K562 (cell line): ENCODE measurements around the gene ECT2. TPM values are rescaled to one million over a fixed set of nuclear protein-coding genes. Genes with fewer than 3 reads are reported as not detected.

Experiments
- ATAC-seq: fragments of 200-7000 bp; cut with Tn5 transposase; 3 replicates; pipeline ENCODE4 v1.9.1; 2020; ENCODE audit warnings: moderate library complexity
- BruUV-seq: library from RNA; stranded (reverse); fragments of 400-500 nt; replicated peaks from 2 replicates; lab custom pipeline; 2021; lab: Mats Ljungman, UMichigan
- CTCF ChIA-PET: fragments of 300-600 bp; formaldehyde crosslinking; extraction: SDS; loops from one replicate; lab custom pipeline; 2021; ENCODE audit warnings: low intra/inter-chr PET ratio; lab: Yijun Ruan, JAX
- POLR2A ChIA-PET: fragments of 300-600, 350-650 bp; sonication (Branson Sonifier 250); formaldehyde crosslinking; extraction: SDS; loops from one replicate; lab custom pipeline; 2021; ENCODE audit warnings: antibody characterized with exemption, inconsistent platforms; lab: Yijun Ruan, JAX
- DNase-seq, 4 experiments: peaks; one replicate each; pipeline versions ENCODE4 v3.0.0 to v3.0.0-alpha.2; 2011 to 2018; ENCODE audit warnings: low spot score in 3 of 4, mixed read lengths in 3 of 4; ENCODE audit errors: extremely low read depth in 1 of 4
- FAIRE-seq: peaks from 2 replicates; lab custom pipeline; 2011; peaks lifted over from hg19 to GRCh38; lab: Jason Lieb, UNC
- H2AFZ ChIP-seq: 2 replicates; pipeline ENCODE4 v1.6.0; 2011; ENCODE audit warnings: low read depth, low read length, control low read depth, inconsistent platforms
- H3K27ac ChIP-seq: fragments of 200-600 bp; 3 replicates; pipeline ENCODE4 v1.8.0; 2011; ENCODE audit warnings: low read depth, mild to moderate bottlenecking, control low read depth, inconsistent platforms, low read length, moderate library complexity, mixed read lengths; ENCODE audit errors: extremely low read depth
- H3K27me3 ChIP-seq, 2 experiments: fragments of 300-600 bp in 1 of 2; 2 replicates in 1 of 2; 3 replicates in 1 of 2; pipeline versions ENCODE4 v1.6.0 to v1.8.0; 2011; ENCODE audit warnings: inconsistent platforms in 2 of 2, low read length in 2 of 2, mild to moderate bottlenecking in 1 of 2, mixed read lengths in 1 of 2, moderate library complexity in 1 of 2; ENCODE audit not compliant: control insufficient read depth in 2 of 2, insufficient read depth in 2 of 2
- H3K36me3 ChIP-seq: fragments of 300-600 bp; 3 replicates; pipeline ENCODE4 v1.8.0; 2011; ENCODE audit warnings: mild to moderate bottlenecking, low read length, inconsistent platforms; ENCODE audit not compliant: control insufficient read depth, insufficient read depth
- H3K4me1 ChIP-seq, 2 experiments: fragments of 200-600 bp in 1 of 2; replicated peaks in 1 of 2; 2 replicates in 1 of 2; 3 replicates in 1 of 2; pipeline versions ENCODE4 v1.5.1 to v1.8.0; 2011; ENCODE audit warnings: inconsistent platforms in 2 of 2, low read length in 2 of 2, mild to moderate bottlenecking in 1 of 2, mixed read lengths in 1 of 2, moderate library complexity in 1 of 2; ENCODE audit not compliant: control insufficient read depth in 2 of 2, insufficient read depth in 2 of 2
- H3K4me2 ChIP-seq: 2 replicates; pipeline ENCODE4 v1.6.1; 2011; ENCODE audit warnings: low read length, control low read depth, inconsistent platforms, mixed read lengths; ENCODE audit not compliant: insufficient read depth
- H3K4me3 ChIP-seq: fragments of 200-600 bp; sonication (generic), shearing (Covaris generic); 2 replicates; pipeline ENCODE4 v1.5.1; 2016; ENCODE audit warnings: control low read depth, inconsistent platforms
- H3K79me2 ChIP-seq: fragments of 200-600 bp; 3 replicates; pipeline ENCODE4 v1.8.0; 2011; ENCODE audit warnings: low read length, inconsistent platforms; ENCODE audit not compliant: control insufficient read depth, insufficient read depth
- H3K9ac ChIP-seq, 2 experiments: 2 replicates each; pipeline versions ENCODE4 v1.6.0 to v1.6.1; 2011; ENCODE audit warnings: low read depth in 2 of 2, low read length in 2 of 2, control low read depth in 1 of 2, inconsistent platforms in 1 of 2, mild to moderate bottlenecking in 1 of 2, mixed read lengths in 1 of 2; ENCODE audit not compliant: insufficient read depth in 1 of 2
- H3K9me1 ChIP-seq: one replicate; pipeline ENCODE4 v1.6.0; 2011; ENCODE audit warnings: inconsistent platforms, mild to moderate bottlenecking, low read length, moderate library complexity; ENCODE audit not compliant: control insufficient read depth, insufficient read depth
- H3K9me3 ChIP-seq: replicated peaks from 2 replicates; pipeline ENCODE4 v1.5.1; 2011; ENCODE audit warnings: low read depth, low read length, inconsistent platforms; ENCODE audit not compliant: control insufficient read depth, insufficient read depth
- H4K20me1 ChIP-seq: replicated peaks from 2 replicates; pipeline ENCODE4 v1.6.1; 2011; ENCODE audit warnings: low read length, inconsistent platforms, mixed read lengths; ENCODE audit not compliant: control insufficient read depth, insufficient read depth
- BCOR ChIP-seq: fragments of 450-650 bp; IDR thresholded peaks from 2 replicates; pipeline ENCODE4 v1.6.1; 2016
- CREM ChIP-seq: IDR thresholded peaks from 2 replicates; pipeline ENCODE4 v1.6.1; 2014; ENCODE audit warnings: antibody characterized with exemption, low read depth
- DACH1 ChIP-seq: fragments of 450-650 bp; IDR thresholded peaks from 2 replicates; pipeline ENCODE4 v1.6.1; 2018; ENCODE audit not compliant: partially characterized antibody
- ESRRA ChIP-seq: fragments of 450-650 bp; IDR thresholded peaks from 2 replicates; pipeline ENCODE4 v1.6.1; 2014; ENCODE audit warnings: low read depth, mild to moderate bottlenecking, moderate library complexity, borderline replicate concordance
- GABPB2 ChIP-seq: fragments of 250-450 bp; sonication (Bioruptor Pico); conservative IDR thresholded peaks from 2 replicates; pipeline ENCODE4 v1.5.1; 2021; ENCODE audit warnings: mild to moderate bottlenecking
- KAT8 ChIP-seq: fragments of 450-650 bp; IDR thresholded peaks from 2 replicates; pipeline ENCODE4 v1.6.1; 2016; ENCODE audit warnings: low read depth, mild to moderate bottlenecking
- KDM4B ChIP-seq, 2 experiments: fragments of 450-650 bp in 1 of 2; sonication (generic) in 1 of 2; IDR thresholded peaks; 2 replicates each; pipeline ENCODE4 v1.6.1; 2016 to 2017; ENCODE audit warnings: borderline replicate concordance in 2 of 2, antibody characterized with exemption in 1 of 2, low read depth in 1 of 2, mild to moderate bottlenecking in 1 of 2
- KLF6 ChIP-seq: fragments of 250-450 bp; sonication (Bioruptor Pico); IDR thresholded peaks from 2 replicates; pipeline ENCODE4 v1.4.0; 2020; ENCODE audit warnings: mild to moderate bottlenecking, moderate library complexity, borderline replicate concordance
- PCBP2 ChIP-seq: fragments of 200-400 bp; formaldehyde crosslinking; IDR thresholded peaks from 2 replicates; pipeline ENCODE4 v1.6.1; 2018; ENCODE audit warnings: low read length, low read depth, mild to moderate bottlenecking, moderate library complexity; ENCODE audit not compliant: poor library complexity, severe bottlenecking
- PHF20 ChIP-seq: fragments of 450-650 bp; IDR thresholded peaks from 2 replicates; pipeline ENCODE4 v1.6.1; 2018; ENCODE audit not compliant: partially characterized antibody
- PRPF4 ChIP-seq: fragments of 200-400 bp; formaldehyde crosslinking; IDR thresholded peaks from one replicate; pipeline ENCODE4 v1.6.1; 2017; ENCODE audit warnings: low read length, low read depth, mild to moderate bottlenecking; ENCODE audit not compliant: insufficient read depth, poor library complexity, severe bottlenecking
- SNRNP70 ChIP-seq: fragments of 200-400 bp; formaldehyde crosslinking; optimal IDR thresholded peaks from 2 replicates; pipeline ENCODE3; 2017; ENCODE audit warnings: low read depth, low read length
- TAF15 ChIP-seq: fragments of 200-400 bp; formaldehyde crosslinking; IDR thresholded peaks from 2 replicates; pipeline ENCODE4 v1.6.1; 2017; ENCODE audit warnings: mild to moderate bottlenecking, low read depth, low read length, moderate library complexity
- ZNF174 ChIP-seq: fragments of 250-450 bp; sonication (Bioruptor Pico); IDR thresholded peaks from 2 replicates; pipeline ENCODE4 v1.4.0; 2020; ENCODE audit warnings: mild to moderate bottlenecking
- ZNF354B ChIP-seq: fragments of 250-450 bp; sonication (Bioruptor Pico); IDR thresholded peaks from 2 replicates; pipeline ENCODE4 v1.4.0; 2020
- WGBS: fragments of 100-300 bp; shearing (Covaris generic); methylation state at CpG from one replicate; pipeline ENCODE4 v1.1.6; 2016; ENCODE audit warnings: low coverage, mixed read lengths; ENCODE audit not compliant: insufficient coverage; ENCODE audit errors: missing lambda C conversion rate; 5-methylcytosine and 5-hydroxymethylcytosine counted together
- in situ Hi-C: fragments of 300-500 bp; cut with MboI; formaldehyde crosslinking; loops from 4 replicates; pipeline ENCODE4 v1.15.0; 2018; ENCODE audit warnings: inconsistent platforms, mixed read lengths
- intact Hi-C: fragments of 100-400 bp; cut with micrococcal nuclease; formaldehyde crosslinking; loops from 2 replicates; pipeline ENCODE4 v1.14.2; 2022
- polyA plus RNA-seq, 8 experiments: library from polyadenylated mRNA; depleted of rRNA in 4 of 8; stranded (reverse) in 5 of 8; unstranded in 3 of 8; fragments of >200 nt; fragmentation: Nextera tagmentation in 2 of 8; fragmentation: Illumina TruSeq in 1 of 8; extraction: Ambion mirVana in 2 of 8; extraction: Trizol in 1 of 8; gene quantifications; 2 replicates each; pipeline versions ENCODE4 v1.2.1 to v1.2.3, GENCODE V29; 2011 to 2014; ENCODE audit warnings: inconsistent platforms in 1 of 8, missing spikeins in 1 of 8
- total RNA-seq, 7 experiments: library from RNA; depleted of rRNA in 6 of 7; stranded (reverse); fragments of >200 nt in 6 of 7; fragmentation: Illumina TruSeq in 2 of 7; extraction: Trizol in 2 of 7; gene quantifications; 2 replicates each; pipeline versions ENCODE4 v1.2.1 to v1.2.3, GENCODE V29; 2011 to 2021; ENCODE audit warnings: low replicate concordance in 1 of 7
- TF ChIP-seq, protein P1 (sequence below), 3 experiments: fragments of 200-800 bp in 1 of 3; fragments of 250-450 bp in 1 of 3; fragments of 450-650 bp in 1 of 3; sonication (Bioruptor Pico) in 1 of 3; sonication (Bioruptor generic) in 1 of 3; formaldehyde crosslinking in 1 of 3; IDR thresholded peaks; 2 replicates each; pipeline versions ENCODE4 v1.6.1 to v1.8.0; 2016 to 2022; ENCODE audit warnings: mild to moderate bottlenecking in 2 of 3, missing genetic modification characterization in 2 of 3, missing compliant biosample characterization in 1 of 3, moderate library complexity in 1 of 3
- TF ChIP-seq, protein P2 (sequence below): fragments of 450-650 bp; formaldehyde crosslinking; IDR thresholded peaks from 2 replicates; pipeline ENCODE4 v1.4.0; 2020; ENCODE audit warnings: mild to moderate bottlenecking, moderate library complexity

Gene ECT2
- total and polyA plus RNA-seq, 9 of the 15 experiments (the other 6 are each of a cell fraction or from before 2014, with no cell fraction given), result 19.0 to 53.0 (median 36.5) TPM

DNA sequence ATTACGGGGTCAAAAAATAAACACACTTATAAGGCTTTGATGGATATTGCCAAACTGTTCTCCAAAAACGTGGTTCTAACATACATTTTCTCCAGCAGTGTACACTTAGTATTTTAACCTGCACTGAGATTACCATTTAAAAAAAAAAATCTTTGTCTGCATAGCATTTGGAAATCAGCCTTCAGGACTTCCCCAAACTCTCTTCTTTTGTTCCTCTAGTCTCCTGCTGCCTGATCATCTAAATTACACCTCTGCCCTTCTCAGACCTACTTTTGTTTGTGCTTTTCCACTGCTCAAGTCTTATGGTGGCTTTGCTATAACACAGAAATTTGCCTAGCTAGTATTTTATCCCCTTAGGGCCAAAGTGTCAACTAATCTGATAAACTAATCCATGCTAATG, 43.5 kb upstream of the ECT2 start (continued):
- TF ChIP-seq, protein P1, sequence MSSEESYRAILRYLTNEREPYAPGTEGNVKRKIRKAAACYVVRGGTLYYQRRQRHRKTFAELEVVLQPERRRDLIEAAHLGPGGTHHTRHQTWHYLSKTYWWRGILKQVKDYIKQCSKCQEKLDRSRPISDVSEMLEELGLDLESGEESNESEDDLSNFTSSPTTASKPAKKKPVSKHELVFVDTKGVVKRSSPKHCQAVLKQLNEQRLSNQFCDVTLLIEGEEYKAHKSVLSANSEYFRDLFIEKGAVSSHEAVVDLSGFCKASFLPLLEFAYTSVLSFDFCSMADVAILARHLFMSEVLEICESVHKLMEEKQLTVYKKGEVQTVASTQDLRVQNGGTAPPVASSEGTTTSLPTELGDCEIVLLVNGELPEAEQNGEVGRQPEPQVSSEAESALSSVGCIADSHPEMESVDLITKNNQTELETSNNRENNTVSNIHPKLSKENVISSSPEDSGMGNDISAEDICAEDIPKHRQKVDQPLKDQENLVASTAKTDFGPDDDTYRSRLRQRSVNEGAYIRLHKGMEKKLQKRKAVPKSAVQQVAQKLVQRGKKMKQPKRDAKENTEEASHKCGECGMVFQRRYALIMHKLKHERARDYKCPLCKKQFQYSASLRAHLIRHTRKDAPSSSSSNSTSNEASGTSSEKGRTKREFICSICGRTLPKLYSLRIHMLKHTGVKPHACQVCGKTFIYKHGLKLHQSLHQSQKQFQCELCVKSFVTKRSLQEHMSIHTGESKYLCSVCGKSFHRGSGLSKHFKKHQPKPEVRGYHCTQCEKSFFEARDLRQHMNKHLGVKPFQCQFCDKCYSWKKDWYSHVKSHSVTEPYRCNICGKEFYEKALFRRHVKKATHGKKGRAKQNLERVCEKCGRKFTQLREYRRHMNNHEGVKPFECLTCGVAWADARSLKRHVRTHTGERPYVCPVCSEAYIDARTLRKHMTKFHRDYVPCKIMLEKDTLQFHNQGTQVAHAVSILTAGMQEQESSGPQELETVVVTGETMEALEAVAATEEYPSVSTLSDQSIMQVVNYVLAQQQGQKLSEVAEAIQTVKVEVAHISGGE (CRISPR knock-in tag; IDR thresholded peaks at IDR 0.05), result no peak
- TF ChIP-seq BCOR, result no peak
- TF ChIP-seq PCBP2, result no peak
- TF ChIP-seq PRPF4, result no peak
- TF ChIP-seq CREM, result no peak
- no peak for TF ChIP-seq PHF20
- TF ChIP-seq SNRNP70, result no peak

DNA sequence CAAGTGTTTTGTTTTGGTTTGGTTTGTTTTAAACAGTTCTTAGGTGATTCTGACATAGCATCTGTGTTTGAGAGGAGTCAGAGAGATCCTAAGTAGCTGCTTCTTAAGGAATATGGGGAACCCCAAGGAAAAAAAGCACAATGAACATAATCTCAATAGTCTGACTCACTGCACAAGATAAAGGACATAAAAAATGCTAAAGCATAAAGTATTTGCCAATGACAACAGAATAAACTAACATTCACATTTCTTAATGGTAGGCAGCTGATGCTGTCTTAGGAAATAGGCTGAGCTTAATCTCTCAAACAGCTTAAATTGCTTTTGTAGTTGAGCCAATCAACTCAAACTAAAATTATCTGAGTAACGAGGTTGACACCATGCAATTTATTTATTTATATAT, 42.6 kb upstream of the ECT2 start:
- no peaks in the 10 kb centered on the region for H3K27me3 ChIP-seq
- ChIA-PET CTCF (no interaction called here), POLR2A (no interaction called here)
- ATAC-seq, result no peak
- DNase-seq, result no peak
- H3K27ac ChIP-seq, result no peak overlapping the region
- in situ Hi-C loops (no loop called here), intact Hi-C loops (no loop called here)
- no peak overlapping the region for H3K9ac ChIP-seq
- no peaks in the 10 kb centered on the region for H3K36me3 ChIP-seq
- BruUV-seq, result no TSS peak
- H3K4me2 ChIP-seq, result no peak overlapping the region
- no peaks in the 10 kb centered on the region for H3K9me1 ChIP-seq
- FAIRE-seq, result no peak
- H3K9me3 ChIP-seq, result no peaks in the 10 kb centered on the region
- peaks cover 6% of the 10 kb centered on the region; the same call in 2 of the 3 replicates for H3K79me2 ChIP-seq
- no peaks in the 10 kb centered on the region for H4K20me1 ChIP-seq
- H3K4me3 ChIP-seq, result no peak overlapping the region
- H3K4me1 ChIP-seq, result peaks cover 4 to 10% of the 10 kb centered on the region in 2 experiments; a peak in 4 of 5 replicates
- WGBS, result 93% methylated on average over 1 of the region's 1 CpG
- H2AFZ ChIP-seq, result no peak overlapping the region
- TF ChIP-seq GABPB2 (CRISPR knock-in tag), result no peak
- no peak for TF ChIP-seq ESRRA
- TF ChIP-seq KLF6, result no peak
- no peak for TF ChIP-seq TAF15
- no peak for TF ChIP-seq KAT8
- TF ChIP-seq, protein P2, sequence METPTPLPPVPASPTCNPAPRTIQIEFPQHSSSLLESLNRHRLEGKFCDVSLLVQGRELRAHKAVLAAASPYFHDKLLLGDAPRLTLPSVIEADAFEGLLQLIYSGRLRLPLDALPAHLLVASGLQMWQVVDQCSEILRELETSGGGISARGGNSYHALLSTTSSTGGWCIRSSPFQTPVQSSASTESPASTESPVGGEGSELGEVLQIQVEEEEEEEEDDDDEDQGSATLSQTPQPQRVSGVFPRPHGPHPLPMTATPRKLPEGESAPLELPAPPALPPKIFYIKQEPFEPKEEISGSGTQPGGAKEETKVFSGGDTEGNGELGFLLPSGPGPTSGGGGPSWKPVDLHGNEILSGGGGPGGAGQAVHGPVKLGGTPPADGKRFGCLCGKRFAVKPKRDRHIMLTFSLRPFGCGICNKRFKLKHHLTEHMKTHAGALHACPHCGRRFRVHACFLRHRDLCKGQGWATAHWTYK (CRISPR knock-in tag), result no peak
- no peak for TF ChIP-seq DACH1
- TF ChIP-seq ZNF354B (CRISPR knock-in tag), result no peak
- TF ChIP-seq ZNF174 (CRISPR knock-in tag), result no peak
- no peak for TF ChIP-seq KDM4B (IDR thresholded peaks at IDR 0.05; ENCODE audit: borderline replicate concordance in 2 of 2, low read depth in 1 of 2)
